Activated CD4-positive, alpha-beta T cell treated with anti-CD3 and anti-CD28 coated beads for 1 hour (primary cell): ENCODE data around the gene BBS4.
"Not testable (repeated sequence)": the region's sequence is repeated elsewhere in the genome, so short reads cannot be mapped to it uniquely, and the experiment has no call there.

Source experiments
- DNase-seq: peaks from one replicate; pipeline ENCODE4 v3.0.0-alpha.2; 2020

The BBS4 gene

GRCh38 chr15:72685925-72686794, at the start of gene BBS4, which contains the start of gene HIGD2B:
Gene BBS4, plus strand, starts transcription at chr15:72686207. Its CDS starts 21 bp downstream, at chr15:72686228.
Gene HIGD2B, minus strand, starts transcription at chr15:72686182. Its CDS starts 9,808 bp downstream, at chr15:72676374.
- DNase-seq: peak; percentile 74

- DNase-seq: not testable (repeated sequence)
Observed at GRCh38 chr15:72636519-72637282, 49.3 kb upstream of the BBS4 start.

GRCh38 chr15:72639759-72640483, 46.1 kb upstream of the BBS4 start:
- DNase-seq: not testable (repeated sequence)

- not testable (repeated sequence) for DNase-seq
Observed at GRCh38 chr15:72642271-72642670, 43.7 kb upstream of the BBS4 start.

- DNase-seq: not testable (repeated sequence)
Observed at GRCh38 chr15:72648631-72649253, 37.3 kb upstream of the BBS4 start.

- DNase-seq: not testable (repeated sequence)
Observed at GRCh38 chr15:72654397-72654796, 31.6 kb upstream of the BBS4 start, which contains the start of gene GOLGA6B. Gene GOLGA6B, plus strand, starts transcription at chr15:72654697. Its CDS starts 41 bp downstream, at chr15:72654738.

- not testable (repeated sequence) for DNase-seq
Observed at GRCh38 chr15:72656014-72656413, 30.0 kb upstream of the BBS4 start.

GRCh38 chr15:72661081-72661480, 24.9 kb upstream of the BBS4 start:
- not testable (repeated sequence) for DNase-seq

- DNase-seq: not testable (repeated sequence)
Observed at GRCh38 chr15:72663931-72664330, 22.1 kb upstream of the BBS4 start.

GRCh38 chr15:72665706-72666105, 20.3 kb upstream of the BBS4 start:
- not testable (repeated sequence) for DNase-seq

- DNase-seq: not testable (repeated sequence)
Observed at GRCh38 chr15:72669803-72670202, 16.2 kb upstream of the BBS4 start.

GRCh38 chr15:72670656-72671352, 15.2 kb upstream of the BBS4 start:
- DNase-seq: peak; percentile 51

- DNase-seq: no peak
Observed at GRCh38 chr15:72671525-72671924, 14.5 kb upstream of the BBS4 start.

GRCh38 chr15:72676838-72677237, 9.2 kb upstream of the BBS4 start:
- no peak for DNase-seq

- no peak for DNase-seq
Observed at GRCh38 chr15:72680931-72681330, 5.1 kb upstream of the BBS4 start.

GRCh38 chr15:72682772-72683171, 3.2 kb upstream of the BBS4 start:
- DNase-seq: no peak

GRCh38 chr15:72685301-72685924, 594 bp upstream of the BBS4 start:
- DNase-seq: no peak

GRCh38 chr15:72688697-72689096, 2.7 kb downstream of the BBS4 start:
- DNase-seq: no peak

- DNase-seq: no peak
Observed at GRCh38 chr15:72690938-72691337, 4.9 kb downstream of the BBS4 start.

- DNase-seq: no peak
Observed at GRCh38 chr15:72698938-72699337, 12.9 kb downstream of the BBS4 start.

GRCh38 chr15:72700076-72700475, 14.1 kb downstream of the BBS4 start:
- DNase-seq: no peak
